ENCODE data around the gene BAMBI. TPM values are rescaled to one million over a fixed set of nuclear protein-coding genes. Genes with fewer than 3 reads are reported as not detected.

BAMBI gene
- total and polyA plus RNA-seq, 8 donors = 2.3 to 7.9 (median 3.8) TPM

- 48 to 54% methylated on average over 3 of the region's 3 CpGs for WGBS, 2 donors
- no peak overlapping the region for H3K4me3 ChIP-seq
- FAIRE-seq = no peak
- no peaks in the 10 kb centered on the region for H3K9me3 ChIP-seq
- DNase-seq = no peak
- no peak for ATAC-seq
- TF ChIP-seq CTCF (IDR thresholded peaks at IDR 0.05) = no peak
- intact Hi-C loops (cut with DNase I) = loop anchor here in 1 of 3 donors (5.0 kb wide), 2 partner anchors 313 to 458 kb away; no protein-coding TSS in a partner anchor
- no peaks in the 10 kb centered on the region for H3K4me1 ChIP-seq
- no peaks in the 10 kb centered on the region for H3K36me3 ChIP-seq
- peaks cover 0 to 10% (median 0%) of the 10 kb centered on the region in 4 donors for H3K27me3 ChIP-seq
- H3K27ac ChIP-seq = no peak overlapping the region
Measured at GRCh38 chr10:28674782-28675181, 2.5 kb upstream of the BAMBI start.

- ATAC-seq (peak; percentile 21 to 22 (median 22)), DNase-seq (peak in 2 of 6 donors; percentile 11 to 40), FAIRE-seq (no peak)
- intact Hi-C loops (cut with DNase I) = loop anchor here in 1 of 3 donors (5.0 kb wide), 1 partner anchor 456 kb away; no protein-coding TSS in a partner anchor
- 6 to 7% methylated on average over 25 of the region's 25 CpGs for WGBS, 2 donors
- Histone ChIP-seq H3K27ac (no peak overlapping the region), H3K4me1 (no peaks in the 10 kb centered on the region), H3K27me3 (peaks cover 0 to 10% (median 0%) of the 10 kb centered on the region in 4 donors), H3K9me3 (no peaks in the 10 kb centered on the region), H3K36me3 (no peaks in the 10 kb centered on the region), H3K4me3 (peak overlapping the region in 3 of 4 donors; percentile 16 to 83 (median 80))
- TF ChIP-seq CTCF (IDR thresholded peaks at IDR 0.05) = no peak
Measured at GRCh38 chr10:28676326-28676967, 874 bp upstream of the BAMBI start.

- Histone ChIP-seq H3K36me3 (no peaks in the 10 kb centered on the region), H3K27me3 (peaks cover 0 to 6% (median 0%) of the 10 kb centered on the region in 4 donors), H3K4me1 (no peaks in the 10 kb centered on the region), H3K27ac (peak overlapping the region in 3 of 4 donors; percentile 68 to 79 (median 69)), H3K4me3 (peak overlapping the region; percentile 71 to 94 (median 82)), H3K9me3 (no peaks in the 10 kb centered on the region)
- FAIRE-seq (no peak), DNase-seq (peak in 5 of 6 donors; percentile 24 to 84 (median 41)), ATAC-seq (peak in 3 of 4 donors; percentile 6 to 25 (median 20))
- 5 to 6% methylated on average over 53 to 54 of the region's 54 CpGs for WGBS, 2 donors
- no peak for TF ChIP-seq CTCF (IDR thresholded peaks at IDR 0.05)
- intact Hi-C loops (cut with DNase I) = loop anchor here in 1 of 3 donors (5.0 kb wide), 1 partner anchor 454 kb away; no protein-coding TSS in a partner anchor
Measured at GRCh38 chr10:28677888-28678686, 766 bp downstream of the BAMBI start.

GRCh38 chr10:28678687-28679457, 1.6 kb downstream of the BAMBI start:
- intact Hi-C loops (cut with DNase I) = loop anchor here in 1 of 3 donors (5.0 kb wide), 1 partner anchor 453 kb away; no protein-coding TSS in a partner anchor
- peak overlapping the region in 2 of 4 donors; percentile 36 to 69 for H3K27ac ChIP-seq
- no peak for ATAC-seq
- 42 to 46% methylated on average over 12 of the region's 12 CpGs for WGBS, 2 donors
- no peak for TF ChIP-seq CTCF (IDR thresholded peaks at IDR 0.05)
- no peaks in the 10 kb centered on the region for H3K4me1 ChIP-seq
- no peaks in the 10 kb centered on the region for H3K36me3 ChIP-seq
- DNase-seq = no peak
- no peaks in the 10 kb centered on the region for H3K27me3 ChIP-seq
- H3K4me3 ChIP-seq = peak overlapping the region in 3 of 4 donors; percentile 80 to 94 (median 83)
- no peaks in the 10 kb centered on the region for H3K9me3 ChIP-seq
- FAIRE-seq = no peak

Measured in pancreas (tissue), 10 donors.